Stimulated activated effector memory CD8-positive, alpha-beta T cell treated with anti-CD3 and anti-CD28 coated beads, Interleukin-12 subunit alpha, Interleukin-12 subunit beta, amount 100 ng/mL, for 72 hours (primary cell): ENCODE results near the gene FRY.
A peak's percentile ranks its signal among the peaks of the same experiment; 100 is the strongest.
"Not testable (repeated sequence)": the region's sequence is repeated elsewhere in the genome, so short reads cannot be mapped to it uniquely, and the experiment has no call there.

ENCODE experiments used
- ATAC-seq: fragments of 150-1000 bp; cut with Tn5 transposase; 2 replicates; pipeline ENCODE4 v1.10.0; 2021
- DNase-seq, 2 donors: peaks; one replicate each; pipeline ENCODE4 v3.0.0; 2021 to 2022; ENCODE audit warnings: low spot score in 2 of 2
- H3K27ac Mint-ChIP-seq: one replicate; pipeline ENCODE4 v1.8.0; 2022; ENCODE audit warnings: mild to moderate bottlenecking, mixed read lengths
- H3K36me3 Mint-ChIP-seq: one replicate; pipeline ENCODE4 v1.8.0; 2022; ENCODE audit warnings: mild to moderate bottlenecking, mixed read lengths
- H3K4me1 Mint-ChIP-seq: one replicate; pipeline ENCODE4 v1.8.0; 2022; ENCODE audit warnings: mixed read lengths
- H3K4me3 Mint-ChIP-seq: one replicate; pipeline ENCODE4 v1.8.0; 2022; ENCODE audit warnings: mild to moderate bottlenecking, mixed read lengths
- H3K9me3 Mint-ChIP-seq: one replicate; pipeline ENCODE4 v1.8.0; 2022; ENCODE audit warnings: mixed read lengths

FRY gene

DNA sequence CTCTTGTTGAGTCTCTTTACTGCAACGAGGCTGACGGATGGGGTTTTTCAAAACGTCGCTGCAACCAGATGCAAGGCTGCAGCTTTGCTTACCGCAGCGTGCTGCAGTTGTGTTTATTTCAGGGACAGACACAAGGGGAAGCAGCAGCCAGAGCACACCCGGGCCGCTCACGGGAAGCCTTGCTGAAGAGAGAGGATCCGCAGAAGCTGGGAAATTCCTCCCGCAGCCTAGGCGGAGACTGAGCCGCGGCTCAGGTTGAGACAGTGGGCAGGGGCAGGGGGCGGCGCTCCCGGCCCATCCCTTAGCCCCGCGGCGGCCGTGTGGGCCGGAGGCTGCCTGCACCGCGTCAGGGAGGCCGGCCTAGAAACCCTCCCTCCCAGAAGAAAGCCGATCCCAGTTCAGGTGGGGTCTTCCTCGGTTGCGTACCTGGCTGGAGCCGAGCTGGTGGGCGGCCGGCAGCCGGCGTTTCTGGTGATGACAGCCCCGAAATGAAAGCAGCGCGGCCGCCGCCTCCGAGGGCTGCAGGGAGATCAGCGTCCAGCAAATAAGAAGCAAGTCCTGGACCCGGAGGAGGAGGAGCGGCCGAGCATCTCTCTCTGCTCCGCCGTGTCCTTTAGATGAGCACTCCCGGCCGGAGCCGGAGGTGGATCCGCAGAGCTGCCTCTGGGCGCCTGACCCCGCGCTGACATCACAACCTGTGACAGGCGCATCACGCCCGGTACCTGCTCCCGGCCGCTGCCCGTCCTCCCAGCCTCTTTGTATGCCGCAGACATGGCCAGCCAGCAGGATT lies at the start of gene FRY:
Gene FRY, plus strand, starts transcription at position 750 of the 790 bp plus-strand sequence. Its CDS starts 22 bp downstream, at position 772.
- H3K36me3 Mint-ChIP-seq: no peaks in the 10 kb centered on the region
- no peaks in the 10 kb centered on the region for H3K9me3 Mint-ChIP-seq
- H3K4me1 Mint-ChIP-seq: peaks cover 8% of the 10 kb centered on the region
- peak within 1 kb of the TSS; percentile 75 for H3K4me3 Mint-ChIP-seq
- DNase-seq: peak; percentile 18 to 61
- peak within 1 kb of the TSS; percentile 74 for H3K27ac Mint-ChIP-seq
- peak; percentile 88 for ATAC-seq

GRCh38 chr13:31982124-31982523 lies 49.5 kb upstream of the FRY start:
- Mint-ChIP-seq H3K4me3 (no peak overlapping the region), H3K27ac (no peak overlapping the region), H3K4me1 (no peaks in the 10 kb centered on the region), H3K36me3 (no peaks in the 10 kb centered on the region), H3K9me3 (no peaks in the 10 kb centered on the region)
- ATAC-seq: no peak
- no peak for DNase-seq

DNA sequence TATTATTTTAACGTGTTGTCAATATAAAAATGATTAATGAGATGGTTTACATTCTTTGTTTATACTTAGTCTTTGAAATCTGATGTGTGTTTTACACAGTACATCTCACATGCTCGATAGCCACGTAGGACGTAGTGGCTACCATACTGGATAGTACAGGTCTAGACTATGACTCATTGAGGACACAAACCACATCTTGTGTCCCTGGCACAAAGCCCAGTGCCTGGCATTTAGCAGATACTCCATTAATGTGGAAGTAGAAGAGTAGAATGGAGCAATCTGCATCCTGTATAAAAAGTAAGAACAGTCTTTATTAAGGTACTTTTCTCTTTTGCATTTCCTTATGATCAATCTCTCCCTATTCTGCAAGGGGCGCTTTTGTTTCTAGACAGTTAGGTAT lies 49.0 kb upstream of the FRY start:
- no peak for DNase-seq
- ATAC-seq: no peak
- Mint-ChIP-seq H3K27ac (no peak overlapping the region), H3K36me3 (no peaks in the 10 kb centered on the region), H3K4me3 (no peak overlapping the region), H3K4me1 (no peaks in the 10 kb centered on the region), H3K9me3 (no peaks in the 10 kb centered on the region)

DNA sequence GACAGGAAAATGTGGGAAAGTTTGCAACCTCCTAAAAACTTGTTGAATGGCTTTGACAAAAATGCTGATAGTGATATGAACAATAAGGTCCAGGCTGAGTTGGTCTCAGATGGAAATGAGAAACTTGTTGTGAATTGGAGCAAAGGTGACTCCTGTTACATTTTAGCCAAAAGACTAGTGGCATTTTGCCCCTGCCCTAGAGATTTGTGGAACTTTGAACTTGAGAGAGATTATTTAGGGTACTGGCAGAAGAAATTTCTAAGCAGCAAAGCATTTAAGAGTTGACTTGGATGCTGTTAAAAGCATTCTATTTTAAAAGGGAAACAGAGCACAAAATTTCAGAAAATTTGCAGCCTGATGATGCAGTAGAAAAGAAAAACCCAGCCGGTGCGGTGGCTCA lies 47.9 kb upstream of the FRY start:
- H3K9me3 Mint-ChIP-seq, H3K27ac Mint-ChIP-seq, H3K4me1 Mint-ChIP-seq, H3K4me3 Mint-ChIP-seq, H3K36me3 Mint-ChIP-seq, ATAC-seq, DNase-seq: not testable (repeated sequence)

DNA sequence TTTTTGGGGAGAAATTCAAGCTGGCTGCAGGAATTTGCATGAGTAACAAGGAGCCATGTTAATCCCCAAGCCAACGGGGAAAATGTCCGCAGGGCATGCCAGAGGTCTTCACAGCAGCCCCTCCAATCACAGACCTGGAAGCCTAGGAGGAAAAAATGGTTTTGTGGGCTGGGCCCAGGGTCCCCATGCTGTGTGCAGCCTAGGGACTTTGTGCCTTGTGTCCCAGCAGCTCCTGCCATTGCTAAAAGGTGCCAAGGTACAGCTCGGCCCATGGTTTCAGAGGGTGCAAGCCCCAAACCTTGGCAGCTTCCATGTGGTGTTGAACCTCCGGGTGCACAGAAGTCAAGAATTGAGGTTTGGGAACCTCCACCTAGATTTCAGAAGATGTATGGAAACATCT lies 47.2 kb upstream of the FRY start:
- ATAC-seq, H3K4me1 Mint-ChIP-seq, H3K27ac Mint-ChIP-seq: not testable (repeated sequence)

DNA sequence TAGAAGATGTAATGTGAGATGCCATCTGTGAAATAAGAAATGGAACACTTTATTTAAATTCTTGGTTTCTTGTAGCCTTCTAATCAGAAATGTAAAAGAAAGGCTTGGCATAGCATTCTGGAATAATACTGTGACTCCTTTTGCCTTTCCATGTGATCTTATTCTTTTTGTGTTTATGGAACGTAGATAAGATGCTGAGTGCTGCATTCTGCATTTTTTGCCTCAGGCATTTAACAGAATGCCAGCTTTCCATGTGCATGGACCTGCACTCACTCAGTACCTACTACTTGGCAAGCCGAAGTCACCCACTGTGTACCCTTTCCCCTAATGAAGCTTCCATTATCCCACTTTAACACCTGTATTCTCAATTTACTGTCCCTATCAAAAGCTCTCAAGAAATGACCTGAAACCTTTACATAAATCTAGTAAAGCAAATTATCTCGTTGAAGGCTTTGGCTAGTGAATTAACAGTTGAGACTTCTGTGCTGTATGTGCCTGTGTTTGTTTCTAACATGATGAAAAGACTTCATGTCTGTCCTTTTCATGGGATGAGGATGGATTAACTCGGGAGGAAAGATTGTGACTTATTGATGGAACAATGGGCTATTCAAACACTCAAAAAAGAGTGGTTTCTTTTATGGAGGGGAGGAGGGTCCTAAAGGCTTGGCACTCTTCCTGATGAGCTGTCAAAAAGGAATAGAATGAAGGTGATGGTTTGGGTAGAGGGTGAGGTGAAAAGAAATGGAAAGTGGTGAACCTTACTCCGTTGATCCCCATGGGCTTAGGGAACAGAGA lies 44.7 kb upstream of the FRY start:
- Mint-ChIP-seq H3K27ac (no peak overlapping the region), H3K4me3 (no peak overlapping the region), H3K36me3 (no peaks in the 10 kb centered on the region), H3K4me1 (no peaks in the 10 kb centered on the region), H3K9me3 (no peaks in the 10 kb centered on the region)
- no peak for DNase-seq
- no peak for ATAC-seq

More for the DNA sequence above, 47.2 kb upstream of the FRY start:
- not testable (repeated sequence) for H3K4me3 Mint-ChIP-seq, H3K9me3 Mint-ChIP-seq, DNase-seq, H3K36me3 Mint-ChIP-seq

DNA sequence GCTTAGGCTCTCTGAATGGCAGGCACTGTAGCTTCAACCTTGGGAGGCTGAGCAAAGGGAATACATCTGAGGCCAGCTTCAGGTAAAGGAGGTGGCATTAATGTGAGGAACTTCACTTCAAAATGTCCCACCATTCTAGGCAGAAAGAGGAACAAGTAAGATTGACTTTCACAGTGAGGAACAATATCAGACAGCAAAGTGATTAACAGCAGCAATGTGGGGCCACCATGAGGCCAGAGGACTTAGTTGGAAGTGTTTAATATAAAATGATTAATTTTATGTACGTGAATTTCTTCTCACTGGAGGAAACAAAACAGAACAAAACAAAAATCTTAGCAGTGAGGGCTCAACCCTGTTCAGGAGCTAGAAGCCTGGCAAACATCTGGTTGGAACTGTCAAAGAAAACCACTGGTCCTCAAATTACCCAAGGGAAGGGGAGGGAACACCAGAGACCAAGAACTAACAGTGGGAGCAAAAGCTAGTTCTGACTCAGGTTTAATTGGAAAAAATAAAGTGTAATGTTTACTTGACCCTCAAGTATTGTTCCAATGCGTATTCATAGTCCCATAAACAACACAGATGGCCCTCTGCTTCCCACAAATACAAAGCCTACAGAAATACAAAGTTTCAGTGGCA lies 43.9 kb upstream of the FRY start:
- Mint-ChIP-seq H3K9me3 (no peaks in the 10 kb centered on the region), H3K27ac (no peak overlapping the region), H3K4me1 (no peaks in the 10 kb centered on the region), H3K36me3 (no peaks in the 10 kb centered on the region), H3K4me3 (no peak overlapping the region)
- ATAC-seq: no peak
- no peak for DNase-seq

GRCh38 chr13:31994367-31994766 lies 37.2 kb upstream of the FRY start:
- H3K27ac Mint-ChIP-seq, H3K36me3 Mint-ChIP-seq, ATAC-seq, H3K9me3 Mint-ChIP-seq, H3K4me1 Mint-ChIP-seq, DNase-seq, H3K4me3 Mint-ChIP-seq: not testable (repeated sequence)

DNA sequence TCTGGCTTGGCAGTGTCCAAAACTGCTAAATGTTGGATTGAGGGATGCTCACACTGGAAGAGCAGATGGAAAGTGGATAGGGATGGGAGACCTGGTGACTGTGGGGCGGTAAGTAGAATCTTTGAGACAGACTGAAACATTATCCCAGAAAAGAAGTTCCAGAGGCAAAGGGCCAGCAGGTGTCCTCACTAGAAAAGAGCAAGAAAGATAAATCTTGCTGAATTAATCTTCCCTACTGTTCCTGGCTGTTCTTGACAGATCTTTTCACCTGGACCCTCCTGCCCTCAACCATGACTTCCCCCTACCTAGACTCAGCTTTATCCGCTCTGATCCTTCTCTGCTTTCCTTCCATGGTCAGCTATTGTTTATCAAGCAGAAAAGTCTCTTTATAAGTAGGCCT lies 35.0 kb upstream of the FRY start:
- H3K4me1 Mint-ChIP-seq: no peaks in the 10 kb centered on the region
- H3K4me3 Mint-ChIP-seq: no peak overlapping the region
- no peaks in the 10 kb centered on the region for H3K36me3 Mint-ChIP-seq
- no peaks in the 10 kb centered on the region for H3K9me3 Mint-ChIP-seq
- ATAC-seq: no peak
- DNase-seq: no peak
- no peak overlapping the region for H3K27ac Mint-ChIP-seq

- no peaks in the 10 kb centered on the region for H3K4me1 Mint-ChIP-seq
- no peak for ATAC-seq
- no peaks in the 10 kb centered on the region for H3K36me3 Mint-ChIP-seq
- no peaks in the 10 kb centered on the region for H3K9me3 Mint-ChIP-seq
- H3K4me3 Mint-ChIP-seq: no peak overlapping the region
- DNase-seq: no peak
- H3K27ac Mint-ChIP-seq: no peak overlapping the region
These were observed 33.9 kb upstream of the FRY start for GRCh38 chr13:31997641-31998040.

DNA sequence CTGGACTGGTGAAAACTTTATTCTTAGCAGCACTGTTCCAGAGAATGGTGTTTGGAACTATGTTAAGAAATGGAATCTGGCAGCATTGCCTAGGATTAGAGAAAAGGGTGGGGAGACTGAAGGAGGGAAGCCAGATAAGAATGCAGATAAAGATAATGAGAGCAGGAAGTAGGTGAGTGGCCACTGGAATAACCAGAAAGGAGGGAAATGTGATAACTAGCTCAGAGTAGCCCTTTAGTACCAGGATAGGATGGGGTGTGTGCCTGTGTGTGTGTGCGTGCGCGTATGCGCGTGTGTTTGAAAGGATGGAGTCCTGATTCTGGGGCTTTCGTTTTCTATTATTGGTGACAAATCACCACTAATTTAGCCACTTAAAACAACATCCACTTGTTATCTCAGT lies 33.4 kb upstream of the FRY start:
- Mint-ChIP-seq H3K4me3 (no peak overlapping the region), H3K27ac (no peak overlapping the region), H3K9me3 (no peaks in the 10 kb centered on the region), H3K36me3 (no peaks in the 10 kb centered on the region), H3K4me1 (no peaks in the 10 kb centered on the region)
- ATAC-seq (no peak), DNase-seq (no peak)

DNA sequence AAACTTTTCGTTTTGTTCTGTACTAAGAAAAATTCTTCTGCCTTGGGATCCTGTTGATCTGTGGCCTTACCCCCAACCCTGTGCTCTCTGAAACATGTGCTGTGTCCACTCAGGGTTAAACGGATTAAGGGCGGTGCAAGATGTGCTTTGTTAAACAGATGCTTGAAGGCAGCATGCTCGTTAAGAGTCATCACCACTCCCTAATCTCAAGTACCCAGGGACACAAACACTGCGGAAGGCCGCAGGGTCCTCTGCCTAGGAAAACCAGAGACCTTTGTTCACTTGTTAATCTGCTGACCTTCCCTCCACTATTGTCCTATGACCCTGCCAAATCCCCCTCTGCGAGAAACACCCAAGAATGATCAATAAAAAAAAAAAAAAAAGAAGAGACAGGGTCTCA lies 30.8 kb upstream of the FRY start:
- not testable (repeated sequence) for ATAC-seq, H3K36me3 Mint-ChIP-seq, H3K27ac Mint-ChIP-seq, H3K4me1 Mint-ChIP-seq, DNase-seq, H3K4me3 Mint-ChIP-seq, H3K9me3 Mint-ChIP-seq

DNA sequence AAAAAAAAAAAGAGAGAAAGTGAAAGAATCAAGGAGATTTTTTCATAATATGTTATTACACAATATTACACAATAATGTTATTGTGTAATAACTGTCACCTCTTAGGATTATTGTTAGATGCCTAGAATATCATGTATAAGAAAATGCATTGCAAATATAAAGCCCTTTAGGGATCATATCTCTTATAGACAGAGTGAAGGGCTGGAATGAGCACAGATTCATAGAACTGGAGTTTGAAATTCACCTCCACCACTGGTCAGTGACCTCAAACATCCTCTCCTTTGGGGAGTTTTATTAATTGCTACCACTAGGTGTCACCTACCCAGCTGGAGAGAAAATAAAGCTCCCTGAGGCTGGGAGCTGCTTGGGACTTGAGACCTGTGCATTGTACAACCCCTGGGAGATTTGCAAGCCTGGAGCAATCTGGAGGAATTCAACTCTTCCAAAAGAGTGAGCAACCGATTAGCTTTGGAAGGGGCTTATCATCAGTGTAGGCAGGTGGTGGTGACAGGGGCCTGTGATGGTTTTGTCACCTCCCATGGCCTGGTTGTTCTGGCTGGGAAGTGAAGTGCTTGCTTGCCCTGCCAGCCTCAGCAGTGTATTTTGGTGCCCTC lies 30.3 kb upstream of the FRY start:
- no peak overlapping the region for H3K4me3 Mint-ChIP-seq
- no peaks in the 10 kb centered on the region for H3K4me1 Mint-ChIP-seq
- no peak overlapping the region for H3K27ac Mint-ChIP-seq
- no peaks in the 10 kb centered on the region for H3K9me3 Mint-ChIP-seq
- no peaks in the 10 kb centered on the region for H3K36me3 Mint-ChIP-seq
- DNase-seq (no peak), ATAC-seq (peak; percentile 60)

DNA sequence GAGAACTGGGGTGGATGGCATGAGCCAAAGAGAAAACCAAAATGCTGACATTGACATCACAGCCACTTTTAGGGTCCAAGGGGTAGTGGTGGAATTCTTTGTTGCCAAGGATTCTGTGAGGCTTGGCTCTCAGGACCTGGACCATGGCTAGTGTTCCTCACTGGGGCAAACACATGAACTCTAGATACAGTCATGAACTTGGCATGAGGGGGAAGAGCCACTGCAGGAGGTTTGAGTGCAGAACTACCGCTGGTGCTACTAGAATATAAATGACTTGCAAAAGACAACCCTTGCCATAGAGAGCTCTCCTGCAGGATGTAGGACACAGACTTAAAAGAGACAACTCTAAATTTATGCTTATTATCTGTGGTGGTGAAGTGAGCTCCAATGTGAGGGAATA lies 29.8 kb upstream of the FRY start:
- DNase-seq (no peak), ATAC-seq (no peak)
- no peak overlapping the region for H3K27ac Mint-ChIP-seq
- H3K9me3 Mint-ChIP-seq: no peaks in the 10 kb centered on the region
- H3K4me3 Mint-ChIP-seq: no peak overlapping the region
- H3K36me3 Mint-ChIP-seq: no peaks in the 10 kb centered on the region
- no peaks in the 10 kb centered on the region for H3K4me1 Mint-ChIP-seq

GRCh38 chr13:32002873-32003272 lies 28.7 kb upstream of the FRY start:
- DNase-seq: no peak
- Mint-ChIP-seq H3K27ac (no peak overlapping the region), H3K4me1 (no peaks in the 10 kb centered on the region), H3K36me3 (no peaks in the 10 kb centered on the region), H3K4me3 (no peak overlapping the region), H3K9me3 (no peaks in the 10 kb centered on the region)
- ATAC-seq: no peak
